NCI-H1417 treated with DMSO at 0.1 percent for 48 hours (cell line): ENCODE measurements around the gene PTAFR.

Source experiments
- DNase-seq: peaks from one replicate; lab custom pipeline; 2025; lab: John Stamatoyannopoulos, UW

PTAFR gene

GRCh38 chr1:28175955-28176485 is 470 bp downstream of the PTAFR start:
- DNase-seq = no peak

GRCh38 chr1:28173980-28174297 is 2.6 kb downstream of the PTAFR start:
- no peak for DNase-seq

GRCh38 chr1:28173151-28173979 is 3.1 kb downstream of the PTAFR start:
- no peak for DNase-seq

- DNase-seq = no peak
Observed at GRCh38 chr1:28172713-28173150, 3.8 kb downstream of the PTAFR start.

- DNase-seq = no peak
Observed at GRCh38 chr1:28171246-28171645, 5.2 kb downstream of the PTAFR start.

GRCh38 chr1:28170001-28170596 is 6.4 kb downstream of the PTAFR start:
- DNase-seq = no peak

GRCh38 chr1:28163496-28164161 is 12.9 kb downstream of the PTAFR start:
- DNase-seq = no peak

- DNase-seq = no peak
Observed at GRCh38 chr1:28162151-28162550, 14.3 kb downstream of the PTAFR start.

GRCh38 chr1:28161751-28162150 is 14.7 kb downstream of the PTAFR start:
- no peak for DNase-seq

- no peak for DNase-seq
Observed at GRCh38 chr1:28160782-28161266, 15.7 kb downstream of the PTAFR start.

GRCh38 chr1:28159680-28160079 is 16.8 kb downstream of the PTAFR start:
- DNase-seq = no peak

GRCh38 chr1:28159243-28159642 is 17.2 kb downstream of the PTAFR start:
- DNase-seq = no peak

- no peak for DNase-seq
Observed at GRCh38 chr1:28157894-28158293, 18.6 kb downstream of the PTAFR start.

GRCh38 chr1:28156821-28157220 is 19.7 kb downstream of the PTAFR start:
- no peak for DNase-seq

GRCh38 chr1:28155628-28156027 is 20.9 kb downstream of the PTAFR start:
- DNase-seq = no peak

- DNase-seq = no peak
Observed at GRCh38 chr1:28154078-28154594, 22.4 kb downstream of the PTAFR start.

GRCh38 chr1:28150125-28150780 is 26.2 kb downstream of the PTAFR start:
- DNase-seq = no peak

GRCh38 chr1:28148880-28149195 is 27.7 kb downstream of the PTAFR start:
- DNase-seq = no peak

- no peak for DNase-seq
Observed at GRCh38 chr1:28147264-28148094, 29.0 kb downstream of the PTAFR start.

- DNase-seq = no peak
Observed at GRCh38 chr1:28145728-28146127, 30.8 kb downstream of the PTAFR start.
